GM19324 (cell line): ENCODE data around the gene RTL3.

Source experiments
- ATAC-seq: cut with Tn5 transposase; IDR thresholded peaks from one replicate; pipeline ENCODE4 v1.9.1; 2021; ENCODE audit warnings: mild to moderate bottlenecking, moderate library complexity; ENCODE audit not compliant: unreplicated experiment, low FRiP score

RTL3 gene

DNA sequence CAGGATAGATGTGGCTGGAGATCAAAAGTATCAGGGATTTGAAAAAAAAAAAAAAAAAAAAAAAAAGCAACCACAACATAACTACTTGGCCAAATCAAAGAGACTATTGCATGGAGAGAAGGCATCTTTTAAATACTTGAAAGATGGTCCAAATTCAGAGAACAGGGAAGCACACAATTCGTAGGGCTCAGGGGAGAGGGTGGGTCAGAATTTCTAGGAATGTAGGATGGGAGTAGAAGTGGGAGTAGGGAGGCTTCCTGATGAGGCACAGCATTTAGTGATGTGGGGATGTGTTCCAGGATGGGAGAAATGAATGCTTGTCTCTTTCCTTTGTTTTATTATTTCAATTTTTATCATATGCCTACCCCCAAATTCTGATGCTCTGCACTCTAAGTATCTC, 36.3 kb downstream of the RTL3 start:
- no peak for ATAC-seq

DNA sequence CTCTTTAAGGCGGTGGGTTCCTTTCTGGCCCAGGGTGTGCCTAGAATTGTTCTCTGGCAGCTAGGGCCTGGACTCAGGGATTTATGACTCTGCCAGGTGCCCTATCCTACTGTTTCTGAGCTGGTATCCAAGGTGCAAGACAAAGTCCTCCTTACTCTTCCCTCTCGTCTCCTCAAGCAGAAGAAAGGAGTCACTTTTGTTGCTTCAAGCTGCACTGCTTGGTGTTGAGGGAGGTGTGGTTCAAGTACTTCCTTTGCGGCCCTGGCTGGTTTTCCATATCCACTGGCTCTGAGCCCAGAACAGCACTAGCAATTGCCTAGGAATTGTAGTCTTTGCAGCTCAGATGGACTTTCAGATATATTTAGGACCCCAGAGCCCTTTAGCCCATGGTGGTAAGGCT, 39.3 kb downstream of the RTL3 start:
- no peak for ATAC-seq

DNA sequence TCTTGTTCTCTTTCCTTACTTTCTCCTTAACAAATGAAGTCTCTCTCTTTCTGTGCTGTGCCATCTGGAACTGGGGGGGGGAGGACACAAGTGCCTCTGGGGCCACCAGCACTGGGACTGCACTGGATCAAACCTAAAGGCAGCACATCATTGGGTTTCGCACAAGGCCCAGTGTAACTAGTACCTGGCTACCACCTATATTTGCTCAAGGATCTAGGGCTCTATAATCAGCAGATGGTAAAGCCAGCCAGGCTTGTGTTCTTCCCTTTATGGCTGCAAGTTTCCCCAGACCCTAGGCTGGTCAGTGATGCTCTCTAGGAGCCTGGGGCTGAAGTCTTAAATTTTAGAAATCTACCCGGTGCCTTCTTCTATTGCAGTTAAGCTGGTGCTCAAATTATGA, 40.1 kb downstream of the RTL3 start:
- ATAC-seq = no peak

DNA sequence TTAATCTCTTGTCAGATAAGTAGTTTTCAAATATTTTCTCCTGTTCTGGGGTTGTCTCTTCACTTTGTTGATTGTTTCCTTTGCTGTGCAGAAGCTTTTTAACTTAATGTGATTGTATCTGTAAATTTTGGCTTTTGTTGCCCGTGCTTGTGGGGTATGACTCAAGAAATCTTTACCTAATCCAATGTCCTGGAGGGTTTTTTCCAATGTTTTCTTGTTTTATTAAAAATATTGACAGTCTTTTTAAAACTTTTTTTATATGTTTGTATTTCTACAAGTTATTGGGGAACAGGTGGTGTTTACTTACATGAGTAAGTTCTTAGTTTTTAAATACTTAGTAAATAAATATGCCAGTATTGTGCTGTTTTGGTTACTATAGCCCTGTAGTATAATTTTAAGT, 44.9 kb downstream of the RTL3 start:
- no peak for ATAC-seq
